ENCODE results near the gene EXOC3L2. TPM values are rescaled to one million over a fixed set of nuclear protein-coding genes. Genes with fewer than 3 reads are reported as not detected.

Gene EXOC3L2
- total RNA-seq, 1 donor: under 0.01 TPM

GRCh38 chr19:45186509-45187334 is 58.5 kb downstream of the EXOC3L2 start:
- no peak overlapping the region for H3K4me3 ChIP-seq (ENCODE audit: low read depth, low read length)
- no peak for DNase-seq (ENCODE audit: low read depth)
- TF ChIP-seq CTCF (IDR thresholded peaks at IDR 0.05; ENCODE audit: insufficient read depth, low read length): no peak

- H3K4me3 ChIP-seq (ENCODE audit: low read depth, low read length): no peak overlapping the region
- DNase-seq (ENCODE audit: low read depth): no peak
- TF ChIP-seq CTCF (IDR thresholded peaks at IDR 0.05; ENCODE audit: insufficient read depth, low read length): no peak
Measured at GRCh38 chr19:45184115-45184514, 61.1 kb downstream of the EXOC3L2 start.

GRCh38 chr19:45182758-45183157 is 62.4 kb downstream of the EXOC3L2 start:
- TF ChIP-seq CTCF (IDR thresholded peaks at IDR 0.05; ENCODE audit: insufficient read depth, low read length): no peak
- DNase-seq (ENCODE audit: low read depth): no peak
- no peak overlapping the region for H3K4me3 ChIP-seq (ENCODE audit: low read depth, low read length)

- H3K4me3 ChIP-seq (ENCODE audit: low read depth, low read length): peak overlapping the region; percentile 19
- peak; percentile 11 for DNase-seq (ENCODE audit: low read depth)
- no peak for TF ChIP-seq CTCF (IDR thresholded peaks at IDR 0.05; ENCODE audit: insufficient read depth, low read length)
Measured at GRCh38 chr19:45180936-45181335, 64.3 kb downstream of the EXOC3L2 start.

- no peak for TF ChIP-seq CTCF (IDR thresholded peaks at IDR 0.05; ENCODE audit: insufficient read depth, low read length)
- DNase-seq (ENCODE audit: low read depth): no peak
- peak overlapping the region; percentile 91 for H3K4me3 ChIP-seq (ENCODE audit: low read depth, low read length)
Measured at GRCh38 chr19:45179892-45180370, 65.3 kb downstream of the EXOC3L2 start.

- H3K4me3 ChIP-seq (ENCODE audit: low read depth, low read length): peak overlapping the region; percentile 91
- no peak for TF ChIP-seq CTCF (IDR thresholded peaks at IDR 0.05; ENCODE audit: insufficient read depth, low read length)
- peak; percentile 8 for DNase-seq (ENCODE audit: low read depth)
Measured at GRCh38 chr19:45179072-45179891, 65.9 kb downstream of the EXOC3L2 start.
